Measurements from ENCODE around the gene CNTNAP5.

The CNTNAP5 gene

GRCh38 chr2:124161542-124161941 is 136.5 kb downstream of the CNTNAP5 start:
- DNase-seq = no peak

DNA sequence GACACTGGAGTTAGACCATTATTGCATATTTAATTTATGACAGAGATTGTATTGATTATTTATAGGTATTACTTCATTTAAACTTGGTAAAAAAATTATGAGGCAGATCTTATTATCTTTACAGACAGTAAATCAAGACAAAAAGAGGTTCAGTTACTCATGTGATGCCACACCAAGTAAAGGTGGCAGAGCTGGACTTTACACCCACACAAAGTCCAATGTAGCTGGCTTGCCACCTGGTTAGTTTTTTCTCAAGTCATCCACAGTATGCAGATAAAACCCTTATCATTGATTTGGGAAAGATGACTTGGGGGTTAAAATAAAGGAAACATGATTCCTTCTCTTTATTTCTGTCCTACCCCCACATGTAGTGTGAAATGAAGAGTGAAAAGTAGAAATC is 137.2 kb downstream of the CNTNAP5 start:
- DNase-seq = no peak

DNA sequence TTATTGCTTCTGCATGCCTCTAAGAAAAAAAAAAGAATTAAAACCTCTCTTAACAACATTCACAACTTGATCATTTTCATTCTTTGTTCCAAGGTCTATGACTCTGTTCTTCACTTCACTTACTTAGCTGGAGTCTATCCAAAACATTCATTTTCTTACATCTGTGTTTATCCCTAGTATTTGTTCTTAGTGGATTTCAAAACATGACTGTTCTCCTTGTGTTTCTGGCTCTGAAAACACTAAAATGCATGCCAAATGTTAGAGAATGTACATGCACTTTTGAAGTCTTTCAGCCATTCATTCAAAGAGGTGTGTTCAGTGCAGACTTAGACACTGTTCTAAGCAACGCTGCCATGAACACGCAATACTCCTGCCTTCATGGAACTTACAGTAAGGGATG is 138.8 kb downstream of the CNTNAP5 start:
- no peak for DNase-seq

DNA sequence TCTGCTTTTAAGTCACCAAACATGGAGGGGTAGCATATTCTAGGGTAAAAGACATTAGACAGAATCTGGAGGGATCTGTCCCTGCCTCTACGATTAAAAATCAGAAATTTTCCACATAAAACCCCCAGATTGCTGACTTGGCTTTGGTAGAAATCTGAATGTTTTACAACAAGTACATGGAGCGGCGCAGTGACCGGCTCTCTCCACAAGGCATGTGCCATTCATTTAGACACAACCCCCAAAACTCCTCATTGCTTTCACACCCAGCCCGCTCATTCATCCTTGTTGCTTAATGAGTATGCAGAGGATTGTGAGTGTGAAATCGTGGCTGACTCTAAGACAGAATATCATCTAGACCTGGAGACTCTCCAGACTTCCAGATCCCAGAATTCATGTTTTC is 140.6 kb downstream of the CNTNAP5 start:
- DNase-seq = no peak

DNA sequence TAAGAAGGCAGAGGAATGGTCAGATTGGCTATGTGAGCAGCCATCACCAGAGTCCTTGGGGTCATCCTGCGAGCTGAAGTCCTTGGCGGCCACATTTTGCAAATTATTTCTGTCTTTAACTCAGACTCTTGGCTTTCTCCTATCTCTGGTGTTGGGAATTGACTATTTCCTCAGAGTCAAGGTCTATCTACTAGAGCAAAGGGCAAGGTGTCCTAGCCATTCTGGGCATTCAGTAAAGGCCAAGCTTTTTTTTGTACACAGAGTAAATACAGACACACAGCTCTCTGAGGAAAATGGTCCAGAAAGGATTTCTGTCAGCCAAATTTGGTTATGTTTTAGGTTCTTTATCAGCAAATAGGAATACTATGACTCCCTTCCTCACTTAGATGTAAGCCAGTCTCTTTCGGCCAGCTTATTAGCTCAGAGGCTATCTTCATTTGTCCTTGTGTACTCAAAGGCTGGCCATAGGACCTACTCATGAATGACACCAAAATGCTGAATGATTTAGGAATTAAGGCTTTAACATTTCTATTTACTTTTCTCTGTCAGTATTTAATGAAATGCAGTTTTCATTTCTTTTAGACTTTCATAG is 146.5 kb downstream of the CNTNAP5 start:
- no peak for DNase-seq

DNA sequence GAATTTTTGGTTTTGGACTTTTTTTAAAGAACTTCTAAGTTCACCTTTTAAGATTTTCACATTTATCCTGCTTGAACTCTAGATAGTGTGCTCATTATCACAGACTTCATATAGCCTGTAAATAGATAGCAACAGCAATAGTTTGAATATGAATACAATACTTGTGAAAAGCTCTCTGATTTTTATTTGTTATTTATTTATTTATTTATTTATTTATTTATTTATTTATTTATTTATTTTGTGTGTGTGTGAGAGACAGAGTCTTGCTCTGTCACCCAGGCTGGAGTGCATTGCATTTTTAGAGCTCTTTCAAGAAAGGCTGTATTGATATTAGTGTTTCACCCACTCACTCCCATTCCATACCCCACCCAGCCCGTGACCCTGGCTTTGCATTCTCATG is 153.6 kb downstream of the CNTNAP5 start:
- DNase-seq = no peak

DNA sequence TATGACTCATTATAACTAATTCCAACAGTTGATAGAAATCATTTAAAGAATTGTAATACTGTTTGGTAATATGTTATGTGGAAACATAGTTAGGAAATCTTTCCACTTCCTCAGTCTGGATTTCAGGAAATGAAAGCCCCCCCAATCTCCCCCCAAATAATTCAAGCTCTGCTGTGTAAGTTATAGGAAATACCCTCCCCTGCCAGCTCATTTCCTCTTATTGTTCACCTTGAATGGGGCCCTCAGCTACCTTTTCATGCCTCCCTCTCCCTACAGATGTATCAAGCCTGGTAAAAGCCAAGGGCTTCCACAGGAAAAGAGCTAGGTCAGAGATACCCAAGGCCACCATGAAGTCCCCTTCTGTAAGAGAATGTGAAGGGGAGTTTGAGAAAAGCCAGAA is 155.5 kb downstream of the CNTNAP5 start:
- no peak for DNase-seq

- DNase-seq = no peak
Measured at GRCh38 chr2:124186801-124187200, 161.7 kb downstream of the CNTNAP5 start.

- no peak for DNase-seq
Measured at GRCh38 chr2:124187948-124188347, 162.9 kb downstream of the CNTNAP5 start.

DNA sequence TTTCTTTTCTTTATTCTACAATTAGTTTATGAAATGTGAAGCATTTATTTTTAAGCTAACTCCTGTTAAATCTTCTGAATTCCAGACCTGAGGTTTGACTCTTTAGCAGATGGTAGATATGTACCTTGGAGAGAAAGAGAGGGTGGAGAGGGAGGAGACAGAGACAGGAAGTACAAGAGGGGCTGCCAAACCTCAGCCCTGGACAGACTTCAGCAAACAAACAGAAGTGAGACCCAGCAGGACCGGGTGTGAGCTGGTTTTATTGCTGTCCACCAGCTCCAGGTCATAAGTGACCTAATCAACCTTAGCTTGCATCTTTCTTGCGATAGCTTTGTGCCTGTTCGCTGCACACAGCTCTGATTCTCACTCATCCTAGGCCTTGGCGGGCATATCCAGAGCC is 168.6 kb downstream of the CNTNAP5 start:
- DNase-seq = no peak

DNA sequence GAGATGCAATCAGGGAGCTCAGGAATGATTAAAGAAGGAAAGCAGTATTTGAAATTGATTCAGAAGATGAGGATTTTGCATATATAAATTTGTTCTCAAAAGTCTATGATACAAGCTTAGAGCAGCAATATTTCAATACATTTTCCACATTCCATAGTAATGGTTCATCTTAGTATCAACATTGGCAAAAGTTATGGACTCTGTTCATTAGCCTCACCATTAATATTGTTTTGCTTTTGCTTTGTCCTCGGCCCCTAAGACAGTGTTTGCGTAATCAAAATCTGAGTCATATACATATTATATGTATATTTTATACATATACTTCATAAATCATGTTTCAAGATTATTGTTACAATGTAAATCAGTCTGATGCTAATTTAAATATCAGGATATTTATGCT is 176.6 kb downstream of the CNTNAP5 start:
- no peak for DNase-seq

DNA sequence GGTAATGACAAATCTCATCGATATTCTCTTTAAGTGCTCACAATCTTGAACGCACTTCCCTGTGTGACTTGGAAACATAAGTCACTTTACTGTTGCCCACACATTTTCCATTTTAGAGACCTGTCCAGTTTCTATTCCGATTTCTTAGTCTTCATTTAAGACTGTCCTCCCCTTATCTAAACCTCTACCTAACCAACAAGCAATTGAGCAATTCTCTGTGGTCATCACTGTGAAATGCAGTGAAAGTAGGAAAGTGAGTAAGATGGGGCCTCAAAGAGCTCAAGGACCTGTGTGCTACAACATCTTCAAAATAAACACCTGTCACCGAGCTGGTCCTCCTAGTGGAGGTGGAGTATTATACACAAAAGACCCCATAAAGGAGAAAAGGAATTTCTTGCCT is 184.4 kb downstream of the CNTNAP5 start:
- DNase-seq = no peak

- no peak for DNase-seq
Measured at GRCh38 chr2:124211461-124211860, 186.4 kb downstream of the CNTNAP5 start.

DNA sequence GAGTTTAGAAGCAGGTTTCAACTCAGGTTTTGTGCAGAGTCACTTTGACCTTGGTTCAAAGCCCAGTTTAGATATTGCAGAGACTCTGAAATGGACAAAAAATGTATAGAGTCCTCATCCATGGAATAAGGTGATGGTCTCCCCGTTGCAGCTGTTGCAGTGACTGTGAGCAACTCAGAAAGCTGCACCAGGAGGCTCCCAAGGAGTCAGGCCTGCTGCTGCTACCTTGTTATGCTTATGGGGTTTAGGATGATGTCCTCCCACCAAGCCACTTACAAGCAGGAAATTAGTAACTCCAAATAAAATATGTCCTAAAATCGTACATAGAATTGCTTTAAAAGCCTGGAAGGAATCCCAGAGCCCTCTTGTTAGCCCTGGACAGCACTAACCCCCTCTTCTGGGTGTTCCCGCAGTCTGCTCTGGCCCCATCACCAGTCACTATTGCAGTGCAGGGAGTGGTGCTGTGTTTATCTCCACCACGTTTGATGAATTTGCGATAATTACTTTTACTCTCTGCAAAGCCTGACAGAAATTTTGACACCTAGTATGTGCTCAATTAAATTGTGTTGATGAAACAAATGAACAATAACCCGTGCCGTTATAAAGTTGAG is 189.0 kb downstream of the CNTNAP5 start:
- no peak for DNase-seq

- DNase-seq = no peak
Measured at GRCh38 chr2:124246170-124246569, 221.1 kb downstream of the CNTNAP5 start.

GRCh38 chr2:124248386-124248785 is 223.3 kb downstream of the CNTNAP5 start:
- no peak for DNase-seq

- DNase-seq = no peak
Measured at GRCh38 chr2:124250433-124250832, 225.3 kb downstream of the CNTNAP5 start.

GRCh38 chr2:124254621-124255020 is 229.5 kb downstream of the CNTNAP5 start:
- no peak for DNase-seq

DNA sequence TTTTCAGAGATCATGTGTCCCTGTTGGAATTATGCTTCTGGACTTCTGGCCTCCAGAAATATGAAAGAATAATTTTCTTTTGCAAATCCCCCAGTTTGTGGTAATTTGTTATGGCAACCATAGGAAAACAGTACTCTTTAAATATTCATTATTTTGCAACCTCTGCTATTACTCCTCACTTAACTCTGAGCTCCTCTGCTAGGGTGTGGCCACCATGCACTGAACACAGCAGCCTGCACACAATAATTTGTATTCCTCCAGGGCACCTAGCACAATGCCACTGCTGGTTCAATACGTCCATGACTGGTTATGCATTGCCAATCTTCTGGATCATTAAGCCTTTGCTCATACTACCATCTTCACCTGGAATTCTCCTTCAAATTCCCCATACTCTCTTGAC is 232.0 kb downstream of the CNTNAP5 start:
- no peak for DNase-seq

DNA sequence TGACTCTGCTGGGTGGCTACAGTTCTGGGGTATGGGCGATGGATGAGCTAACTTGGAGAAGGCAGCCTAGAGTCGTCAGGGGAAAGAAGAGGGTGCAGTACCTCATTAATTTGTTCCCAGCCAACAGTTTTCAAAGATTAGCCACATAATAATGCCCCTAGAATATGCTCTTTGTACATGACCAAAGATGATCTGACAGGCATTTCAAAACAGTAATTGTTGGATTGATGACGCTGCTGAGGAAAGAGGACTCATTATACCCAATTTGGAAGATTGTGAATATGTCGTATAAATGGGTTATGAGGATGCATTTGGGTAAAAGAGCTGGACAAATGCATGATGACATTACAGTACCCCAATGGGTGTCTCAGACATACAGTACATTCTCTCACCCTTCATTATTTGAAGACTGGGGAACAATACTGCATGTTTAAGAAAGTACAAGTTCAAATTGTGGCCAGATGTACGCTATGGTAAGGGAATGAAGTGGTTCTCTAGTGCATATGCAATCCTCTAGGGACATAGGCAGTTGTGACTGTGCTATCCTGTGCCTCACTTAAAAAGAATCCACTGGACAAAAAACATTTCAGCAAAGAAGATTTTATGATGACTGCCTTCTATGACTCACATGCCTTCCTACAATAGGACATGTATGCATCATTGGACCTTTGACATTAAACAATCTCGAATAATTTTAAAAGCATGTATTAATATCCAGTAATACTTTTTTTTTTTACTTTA is 233.2 kb downstream of the CNTNAP5 start:
- no peak for DNase-seq

DNA sequence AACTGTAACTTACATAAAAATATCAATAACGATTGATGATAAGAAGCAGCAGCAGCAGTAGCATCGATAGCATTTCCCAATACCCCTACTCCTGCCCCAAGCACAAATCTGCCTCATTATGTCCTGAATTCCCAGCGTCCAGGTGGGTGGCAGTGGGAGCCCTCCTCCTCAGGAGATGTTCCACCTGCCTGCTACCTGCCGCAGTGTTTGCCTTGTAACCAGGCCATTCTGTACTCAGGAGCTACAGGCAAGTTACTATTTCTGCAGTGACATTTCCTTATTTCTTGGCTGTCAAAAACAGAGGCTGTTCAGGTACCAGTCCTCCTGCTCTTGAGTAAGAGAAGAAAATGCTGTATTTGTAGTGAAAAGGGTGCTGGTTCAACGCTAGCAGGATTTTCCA is 236.4 kb downstream of the CNTNAP5 start:
- DNase-seq = no peak

DNA sequence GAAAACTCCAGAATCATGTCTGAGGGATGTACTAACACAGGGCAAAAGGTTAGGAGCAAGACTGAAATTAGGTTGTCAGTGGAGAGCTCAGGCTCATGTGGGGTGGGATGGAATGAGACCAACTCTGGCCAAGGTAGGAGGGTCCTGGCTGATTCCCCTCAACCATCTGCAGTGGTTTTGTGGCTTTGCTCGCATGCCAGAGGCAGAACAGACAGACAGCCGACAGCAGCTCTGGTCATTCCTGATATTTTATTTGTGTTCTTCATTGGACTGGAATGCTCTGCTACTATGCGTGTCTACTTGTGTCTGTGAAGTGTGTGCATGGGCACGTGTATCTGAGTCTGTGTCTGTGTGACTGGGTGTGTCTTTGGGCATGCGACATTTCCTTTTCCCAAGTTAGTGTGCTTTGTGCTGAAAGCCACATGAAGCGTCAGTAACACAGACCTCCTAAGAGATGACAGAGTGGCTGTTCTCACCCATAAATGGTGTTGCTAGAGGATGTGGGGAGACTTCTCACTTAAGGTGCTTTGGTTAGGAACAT is 239.5 kb downstream of the CNTNAP5 start:
- no peak for DNase-seq

DNA sequence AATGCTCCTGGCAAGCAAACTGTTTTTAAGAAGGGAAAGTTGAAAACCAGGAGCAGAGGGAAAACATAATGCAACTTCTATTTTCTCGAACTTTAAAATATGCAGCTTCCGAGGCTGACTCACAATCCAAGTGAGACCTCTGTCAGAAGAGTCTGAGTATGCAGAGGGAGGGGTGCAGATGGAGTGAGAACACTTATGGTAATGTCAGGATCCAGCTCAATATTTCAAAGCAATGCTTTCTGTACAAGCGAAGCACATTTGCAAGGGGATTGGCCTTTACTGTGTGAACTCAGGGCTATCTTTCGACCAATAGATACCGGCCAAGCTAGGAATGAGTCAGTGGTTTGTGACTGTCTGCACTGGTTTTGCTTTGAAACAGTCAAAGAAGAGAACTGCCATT is 242.7 kb downstream of the CNTNAP5 start:
- no peak for DNase-seq

DNA sequence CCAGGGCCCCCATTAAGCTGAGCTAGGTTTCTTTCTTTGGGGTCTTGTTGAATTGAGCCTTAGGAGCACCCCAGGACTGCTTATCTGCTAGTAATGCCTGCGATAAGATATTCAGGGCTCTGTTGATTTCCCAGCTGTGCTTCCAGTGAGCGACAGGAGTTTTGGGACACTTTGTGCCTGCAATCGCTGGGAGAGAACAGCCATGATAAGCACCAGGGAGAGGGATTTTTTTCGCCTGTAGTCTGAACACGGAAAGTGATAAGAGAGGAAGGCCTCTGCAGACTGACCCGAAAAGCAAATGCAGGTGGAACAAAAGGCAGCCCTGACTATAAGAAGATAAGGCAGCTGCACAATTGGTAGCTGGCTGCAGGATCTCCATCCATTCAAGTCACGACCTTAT is 244.3 kb downstream of the CNTNAP5 start:
- no peak for DNase-seq

All from activated CD4-positive, alpha-beta T cell treated with anti-CD3 and anti-CD28 coated beads, Interleukin-2, amount 50 U/mL, for 4 hours (primary cell).